ENCODE measurements around the gene RASD2. TPM values are rescaled to one million over a fixed set of nuclear protein-coding genes. Genes with fewer than 3 reads are reported as not detected.

The RASD2 gene
- polyA plus RNA-seq, 3 donors = 1.6 to 1.8 (median 1.8) TPM

DNA sequence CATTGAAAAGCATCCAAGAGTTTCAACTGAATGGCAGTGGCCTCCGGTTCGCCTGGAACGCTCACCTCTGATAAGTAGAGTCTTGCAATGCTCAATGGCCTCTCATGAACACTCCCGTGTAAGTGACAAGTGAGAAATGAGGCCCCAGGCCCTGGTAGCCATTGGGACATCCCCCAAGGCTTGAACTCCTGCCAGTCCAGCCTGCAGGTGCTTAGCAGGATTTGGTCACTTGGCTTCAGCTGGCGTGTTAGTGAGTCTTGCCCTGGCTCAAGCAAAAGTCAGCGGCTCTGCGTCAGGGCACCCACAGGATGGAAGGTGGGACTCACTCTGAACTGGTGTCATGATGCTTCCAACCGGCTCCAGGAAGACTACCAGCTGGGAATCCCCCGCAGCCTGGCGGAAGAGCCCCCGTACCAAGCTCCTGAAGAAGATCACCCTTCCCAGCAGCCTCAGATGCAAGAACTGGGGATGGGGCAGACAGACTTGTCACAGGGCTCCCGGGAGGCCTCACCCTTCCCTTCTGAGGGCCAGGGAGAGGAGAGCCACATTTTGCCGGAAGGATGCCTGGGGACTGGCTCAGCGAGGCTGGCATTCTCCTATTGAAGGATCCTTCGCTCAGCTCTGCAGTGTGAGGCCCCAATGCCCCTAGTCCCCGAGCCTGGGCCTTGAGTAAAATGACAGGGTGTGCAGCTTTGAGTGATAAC, 57.2 kb downstream of the RASD2 start:
- DNase-seq (ENCODE audit: low read depth in 3 of 3, low spot score in 2 of 3) = no peak

GRCh38 chr22:35598396-35598710, 57.7 kb downstream of the RASD2 start:
- DNase-seq (ENCODE audit: low read depth in 3 of 3, low spot score in 2 of 3) = no peak

- no peak for DNase-seq (ENCODE audit: low read depth in 3 of 3, low spot score in 2 of 3)
Measured at GRCh38 chr22:35599364-35599763, 58.7 kb downstream of the RASD2 start.

GRCh38 chr22:35600476-35600875, 59.8 kb downstream of the RASD2 start:
- DNase-seq (ENCODE audit: low read depth in 3 of 3, low spot score in 2 of 3) = no peak

GRCh38 chr22:35601013-35601580, 60.5 kb downstream of the RASD2 start:
- no peak for DNase-seq (ENCODE audit: low read depth in 3 of 3, low spot score in 2 of 3)

DNA sequence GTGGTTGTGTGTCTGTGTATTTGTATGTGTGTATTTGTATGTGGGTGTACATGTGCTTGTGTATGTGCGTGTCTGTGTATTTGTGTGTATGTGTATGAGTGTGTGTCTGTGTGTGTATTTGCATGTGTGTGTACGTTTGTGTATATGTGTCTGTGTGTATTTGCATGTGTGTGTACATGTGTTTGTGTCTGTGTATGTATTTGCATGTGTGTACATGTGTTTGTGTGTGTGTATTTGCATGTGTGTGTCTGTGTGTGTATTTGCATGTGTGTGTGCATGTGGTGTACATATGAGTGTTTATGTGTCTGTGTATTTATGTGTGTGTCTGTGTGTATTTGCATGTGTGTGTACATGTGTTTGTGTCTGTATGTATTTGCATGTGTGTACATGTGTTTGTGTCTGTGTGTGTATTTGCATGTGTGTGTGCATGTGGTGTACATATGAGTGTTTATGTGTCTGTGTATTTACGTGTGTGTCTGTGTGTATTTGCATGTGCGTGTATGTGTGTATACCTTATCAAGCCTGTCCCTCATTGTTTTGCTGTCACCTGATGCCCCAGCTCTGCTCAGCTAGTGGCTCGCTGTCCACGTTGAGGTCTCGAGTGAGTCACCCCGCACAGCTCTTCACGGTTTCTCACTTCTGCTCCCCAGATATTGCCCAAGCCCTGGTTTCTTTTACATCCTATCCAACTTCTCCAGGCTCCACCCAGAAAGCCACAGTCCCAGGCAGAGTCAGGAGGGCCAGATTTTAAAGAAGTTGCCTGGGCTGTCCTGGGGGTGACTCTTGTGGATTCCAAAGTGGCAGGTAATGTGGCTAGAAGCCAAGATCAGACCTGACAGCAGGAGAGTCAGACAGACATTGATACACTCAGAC, 61.3 kb downstream of the RASD2 start:
- DNase-seq (ENCODE audit: low read depth in 3 of 3, low spot score in 2 of 3) = no peak

Other genes starting within 250 kb of the RASD2 start
- gene TOM1, start 240.9 kb upstream of the RASD2 start, polyA plus RNA-seq (ENCODE audit: insufficient read length in 3 of 3) = 10 to 100 TPM; 35.2 to 45.0 (median 40.3) TPM
- gene HMOX1, start 159.7 kb upstream of the RASD2 start, polyA plus RNA-seq (ENCODE audit: insufficient read length in 3 of 3) = 10 to 100 TPM; 34.4 to 43.7 (median 38.1) TPM
- gene MCM5, start 140.7 kb upstream of the RASD2 start, polyA plus RNA-seq (ENCODE audit: insufficient read length in 3 of 3) = 10 to 100 TPM; 63.6 to 69.0 (median 64.1) TPM
- gene MB, start 76.5 kb downstream of the RASD2 start, polyA plus RNA-seq (ENCODE audit: insufficient read length in 3 of 3) = 1 to 10 TPM in 1 of 3 donors, under 1 TPM in 1, not detected in 1; 0.22 to 1.9 TPM
- gene APOL6, start 107.6 kb downstream of the RASD2 start, polyA plus RNA-seq (ENCODE audit: insufficient read length in 3 of 3) = 1 to 10 TPM; 4.1 to 4.3 (median 4.2) TPM
- under 1 TPM in 1 of 3 donors, not detected in 2; 0.17 TPM for gene APOL5, start 177.0 kb downstream of the RASD2 start, polyA plus RNA-seq (ENCODE audit: insufficient read length in 3 of 3)